Gastroesophageal sphincter (tissue), 3 donors: ENCODE results near the gene HIVEP3.

Experiments
- EP300 ChIP-seq: sonication (generic); formaldehyde crosslinking; IDR thresholded peaks from one replicate; pipeline ENCODE4 v1.6.1; 2017; ENCODE audit warnings: antibody characterized with exemption, mild to moderate bottlenecking
- POLR2A ChIP-seq, 2 donors: fragments of 450-650 bp; IDR thresholded peaks; one replicate each; pipeline ENCODE4 v1.6.1; 2017; ENCODE audit warnings: antibody characterized with exemption in 2 of 2, mild to moderate bottlenecking in 2 of 2, moderate library complexity in 1 of 2
- POLR2AphosphoS5 ChIP-seq: sonication (generic); formaldehyde crosslinking; IDR thresholded peaks from one replicate; pipeline ENCODE4 v1.6.1; 2017; ENCODE audit warnings: antibody characterized with exemption
- TF ChIP-seq, protein P1 (sequence below), 4 experiments: fragments of 200-600 bp in 2 of 4; fragments of 450-650 bp in 2 of 4; sonication (generic) in 1 of 4; IDR thresholded peaks; one replicate each; pipeline ENCODE4 v1.5.1; 2017 to 2019; ENCODE audit warnings: antibody characterized with exemption in 4 of 4, mild to moderate bottlenecking in 2 of 4, moderate library complexity in 2 of 4

- no peak for TF ChIP-seq POLR2A (IDR thresholded peaks at IDR 0.05)
- TF ChIP-seq, protein P1, sequence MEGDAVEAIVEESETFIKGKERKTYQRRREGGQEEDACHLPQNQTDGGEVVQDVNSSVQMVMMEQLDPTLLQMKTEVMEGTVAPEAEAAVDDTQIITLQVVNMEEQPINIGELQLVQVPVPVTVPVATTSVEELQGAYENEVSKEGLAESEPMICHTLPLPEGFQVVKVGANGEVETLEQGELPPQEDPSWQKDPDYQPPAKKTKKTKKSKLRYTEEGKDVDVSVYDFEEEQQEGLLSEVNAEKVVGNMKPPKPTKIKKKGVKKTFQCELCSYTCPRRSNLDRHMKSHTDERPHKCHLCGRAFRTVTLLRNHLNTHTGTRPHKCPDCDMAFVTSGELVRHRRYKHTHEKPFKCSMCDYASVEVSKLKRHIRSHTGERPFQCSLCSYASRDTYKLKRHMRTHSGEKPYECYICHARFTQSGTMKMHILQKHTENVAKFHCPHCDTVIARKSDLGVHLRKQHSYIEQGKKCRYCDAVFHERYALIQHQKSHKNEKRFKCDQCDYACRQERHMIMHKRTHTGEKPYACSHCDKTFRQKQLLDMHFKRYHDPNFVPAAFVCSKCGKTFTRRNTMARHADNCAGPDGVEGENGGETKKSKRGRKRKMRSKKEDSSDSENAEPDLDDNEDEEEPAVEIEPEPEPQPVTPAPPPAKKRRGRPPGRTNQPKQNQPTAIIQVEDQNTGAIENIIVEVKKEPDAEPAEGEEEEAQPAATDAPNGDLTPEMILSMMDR (IDR thresholded peaks at IDR 0.05): no peak
- TF ChIP-seq POLR2AphosphoS5: no peak
- no peak for TF ChIP-seq EP300
These were observed 123.4 kb downstream of the HIVEP3 start for GRCh38 chr1:41795205-41795762.
